Osteoblast (primary cell): ENCODE measurements around the gene NGFR. TPM values are rescaled to one million over a fixed set of nuclear protein-coding genes. Genes with fewer than 3 reads are reported as not detected.

Experiments
- DNase-seq: peaks from one replicate; pipeline ENCODE4 v3.0.0; 2011; ENCODE audit warnings: low spot score, mixed read lengths; ENCODE audit not compliant: insufficient read length; ENCODE audit errors: missing footprints
- H2AFZ ChIP-seq: 2 replicates; pipeline ENCODE4 v1.6.0; 2011; ENCODE audit warnings: mild to moderate bottlenecking, low read length
- H3K27ac ChIP-seq: 2 replicates; pipeline ENCODE4 v1.5.1; 2011; ENCODE audit warnings: mild to moderate bottlenecking, low read depth, low read length, moderate library complexity
- H3K27me3 ChIP-seq: 2 replicates; pipeline ENCODE4 v1.6.0; 2012; ENCODE audit warnings: mild to moderate bottlenecking, control low read depth, inconsistent platforms, low read length, moderate library complexity; ENCODE audit not compliant: insufficient read depth
- H3K36me3 ChIP-seq: 2 replicates; pipeline ENCODE4 v1.5.1; 2011; ENCODE audit warnings: mild to moderate bottlenecking, low read length, control low read depth, moderate library complexity; ENCODE audit not compliant: insufficient read depth
- H3K4me1 ChIP-seq: 2 replicates; pipeline ENCODE4 v1.5.1; 2011; ENCODE audit warnings: mild to moderate bottlenecking, low read length, control low read depth, moderate library complexity; ENCODE audit not compliant: insufficient read depth
- H3K4me2 ChIP-seq: 2 replicates; pipeline ENCODE4 v1.6.0; 2011; ENCODE audit warnings: mild to moderate bottlenecking, low read length; ENCODE audit not compliant: insufficient read depth
- H3K4me3 ChIP-seq: fragments of 200-600 bp; sonication (generic); 3 replicates; pipeline ENCODE4 v1.5.1; 2012; ENCODE audit warnings: mild to moderate bottlenecking, low read length, inconsistent platforms; ENCODE audit not compliant: insufficient read depth
- H3K79me2 ChIP-seq: 2 replicates; pipeline ENCODE4 v1.6.0; 2012; ENCODE audit warnings: mild to moderate bottlenecking, low read length, control low read depth, inconsistent platforms; ENCODE audit not compliant: insufficient read depth
- H3K9me3 ChIP-seq: 2 replicates; pipeline ENCODE4 v1.5.1; 2011; ENCODE audit warnings: low read depth, low read length, control low read depth
- H4K20me1 ChIP-seq: 2 replicates; pipeline ENCODE4 v1.6.0; 2012; ENCODE audit warnings: mild to moderate bottlenecking, low read length, control low read depth; ENCODE audit not compliant: insufficient read depth
- total RNA-seq: library from RNA; depleted of rRNA; stranded (reverse); fragments of >200 nt; gene quantifications from 2 replicates; pipeline ENCODE4 v1.2.3, GENCODE V29; 2012
- TF ChIP-seq, protein P1 (sequence below): IDR thresholded peaks from 2 replicates; pipeline ENCODE4 v1.5.1; 2011; ENCODE audit warnings: mild to moderate bottlenecking, low read depth, low read length, moderate library complexity; ENCODE audit errors: extremely low read depth

NGFR gene
- total RNA-seq, 1 donor = under 0.01 TPM

DNA sequence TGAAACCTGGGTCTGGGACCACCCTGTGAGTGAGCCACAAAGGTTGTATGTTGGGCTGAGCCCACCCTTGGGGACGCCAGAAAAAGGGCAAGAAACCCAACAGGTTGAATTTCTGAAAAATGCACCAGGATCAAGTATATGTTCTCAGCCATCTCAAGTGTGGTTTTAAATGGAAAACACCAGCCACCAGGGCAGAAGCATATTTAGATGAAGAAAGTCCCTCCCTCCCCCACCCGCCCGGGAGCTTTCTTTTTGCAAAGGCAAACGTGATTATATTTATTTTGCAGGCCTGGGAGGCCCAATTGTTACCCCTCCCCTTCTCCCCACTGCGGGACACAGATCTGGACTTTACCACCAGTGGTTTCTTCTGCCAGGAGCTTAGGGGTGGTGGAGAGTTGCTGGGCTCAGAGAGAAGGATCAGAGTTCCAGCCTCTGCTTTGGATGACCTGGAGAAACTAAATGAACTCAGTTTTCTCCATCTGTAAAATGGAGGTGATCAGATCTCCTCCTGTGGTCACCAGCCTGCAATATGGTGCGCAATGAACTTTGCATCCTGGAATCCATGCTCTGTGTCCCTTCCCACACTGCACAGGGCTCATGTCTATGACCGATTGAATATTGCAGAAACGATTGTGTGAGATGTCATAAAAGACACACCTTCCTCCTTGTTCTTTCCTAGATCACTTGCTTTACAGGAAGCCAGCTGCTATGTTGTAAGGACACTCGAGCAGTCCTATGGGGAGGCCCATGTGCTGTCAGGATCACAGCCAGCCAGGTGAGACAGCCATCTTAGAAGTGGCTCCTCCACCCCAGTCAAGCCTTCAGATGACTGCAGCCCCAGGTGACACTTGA, 21.0 kb upstream of the NGFR start:
- Histone ChIP-seq H3K9me3 (no peaks in the 10 kb centered on the region), H3K27ac (no peak overlapping the region), H2AFZ (no peak overlapping the region), H3K4me3 (no peak overlapping the region), H3K79me2 (no peaks in the 10 kb centered on the region), H3K4me1 (no peaks in the 10 kb centered on the region), H4K20me1 (no peaks in the 10 kb centered on the region), H3K36me3 (no peaks in the 10 kb centered on the region), H3K27me3 (peaks cover 64% of the 10 kb centered on the region), H3K4me2 (no peak overlapping the region)
- DNase-seq = no peak
- TF ChIP-seq, protein P1, sequence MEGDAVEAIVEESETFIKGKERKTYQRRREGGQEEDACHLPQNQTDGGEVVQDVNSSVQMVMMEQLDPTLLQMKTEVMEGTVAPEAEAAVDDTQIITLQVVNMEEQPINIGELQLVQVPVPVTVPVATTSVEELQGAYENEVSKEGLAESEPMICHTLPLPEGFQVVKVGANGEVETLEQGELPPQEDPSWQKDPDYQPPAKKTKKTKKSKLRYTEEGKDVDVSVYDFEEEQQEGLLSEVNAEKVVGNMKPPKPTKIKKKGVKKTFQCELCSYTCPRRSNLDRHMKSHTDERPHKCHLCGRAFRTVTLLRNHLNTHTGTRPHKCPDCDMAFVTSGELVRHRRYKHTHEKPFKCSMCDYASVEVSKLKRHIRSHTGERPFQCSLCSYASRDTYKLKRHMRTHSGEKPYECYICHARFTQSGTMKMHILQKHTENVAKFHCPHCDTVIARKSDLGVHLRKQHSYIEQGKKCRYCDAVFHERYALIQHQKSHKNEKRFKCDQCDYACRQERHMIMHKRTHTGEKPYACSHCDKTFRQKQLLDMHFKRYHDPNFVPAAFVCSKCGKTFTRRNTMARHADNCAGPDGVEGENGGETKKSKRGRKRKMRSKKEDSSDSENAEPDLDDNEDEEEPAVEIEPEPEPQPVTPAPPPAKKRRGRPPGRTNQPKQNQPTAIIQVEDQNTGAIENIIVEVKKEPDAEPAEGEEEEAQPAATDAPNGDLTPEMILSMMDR = no peak

- TF ChIP-seq, protein P1 = no peak
- Histone ChIP-seq H2AFZ (no peak overlapping the region), H3K9me3 (no peaks in the 10 kb centered on the region), H3K79me2 (no peaks in the 10 kb centered on the region), H3K36me3 (no peaks in the 10 kb centered on the region), H3K4me2 (no peak overlapping the region), H4K20me1 (no peaks in the 10 kb centered on the region), H3K4me1 (no peaks in the 10 kb centered on the region), H3K4me3 (no peak overlapping the region), H3K27me3 (peaks cover 62% of the 10 kb centered on the region), H3K27ac (no peak overlapping the region)
- no peak for DNase-seq
Measured at GRCh38 chr17:49477709-49478108, 17.4 kb upstream of the NGFR start.

- TF ChIP-seq, protein P1 = no peak
- H4K20me1 ChIP-seq = no peaks in the 10 kb centered on the region
- H3K27ac ChIP-seq = no peak overlapping the region
- no peaks in the 10 kb centered on the region for H3K9me3 ChIP-seq
- no peaks in the 10 kb centered on the region for H3K4me1 ChIP-seq
- DNase-seq = no peak
- no peaks in the 10 kb centered on the region for H3K36me3 ChIP-seq
- H3K4me3 ChIP-seq = no peak overlapping the region
- H2AFZ ChIP-seq = no peak overlapping the region
- H3K79me2 ChIP-seq = no peaks in the 10 kb centered on the region
- H3K4me2 ChIP-seq = no peak overlapping the region
- peaks cover 81% of the 10 kb centered on the region for H3K27me3 ChIP-seq
Measured at GRCh38 chr17:49480836-49481615, 14.1 kb upstream of the NGFR start.
